ENCODE measurements around the gene FKBP14.

Gene FKBP14

DNA sequence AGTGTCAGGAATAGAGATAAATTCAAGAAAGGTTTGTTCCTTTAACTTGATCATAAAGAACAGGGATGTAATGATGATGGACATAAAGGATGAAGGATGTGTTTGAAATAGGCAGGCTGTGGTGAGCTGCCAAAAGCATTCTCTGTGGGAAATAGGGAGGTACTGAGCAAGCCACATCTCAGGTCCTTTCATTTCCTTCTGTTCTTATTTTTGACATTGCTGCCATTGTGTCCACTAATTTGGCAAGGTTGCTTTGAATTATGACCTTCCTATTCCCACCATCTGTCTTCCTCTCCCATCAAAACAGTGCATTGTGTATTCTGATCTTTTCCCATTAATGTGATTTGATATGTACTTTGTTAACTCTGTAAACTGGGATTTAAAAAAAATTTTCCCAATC lies 46.4 kb downstream of the FKBP14 start:
- Histone ChIP-seq H3K79me2 (ENCODE audit: control insufficient read depth, low read length) (peaks cover 90% of the 10 kb centered on the region), H3K36me3 (ENCODE audit: control insufficient read depth, low read length) (0 out of 2 replicates have a peak, but pooled peaks cover 6% of the 10 kb centered on the region), H3K9me2 (replicated peaks; ENCODE audit: control insufficient read depth, low read length) (no peaks in the 10 kb centered on the region), H3F3A (ENCODE audit: control insufficient read depth, insufficient read depth) (no peaks in the 10 kb centered on the region), H3K4me1 (ENCODE audit: control insufficient read depth, low read length) (peaks cover 9% of the 10 kb centered on the region), H3K9me3 (ENCODE audit: control insufficient read depth, insufficient read depth, low read length) (no peaks in the 10 kb centered on the region), H3K27me3 (ENCODE audit: control insufficient read depth, low read length) (no peaks in the 10 kb centered on the region), H3K4me2 (ENCODE audit: low read length) (no peak overlapping the region), H4K20me1 (ENCODE audit: control insufficient read depth, insufficient read depth, low read depth, low read length) (peaks cover 8% of the 10 kb centered on the region), H3K4me3 (ENCODE audit: low read length) (no peak overlapping the region), H3K27ac (ENCODE audit: low read depth, low read length) (no peak overlapping the region)
- TF ChIP-seq EZH2phosphoT487 (IDR thresholded peaks at IDR 0.05; ENCODE audit: borderline replicate concordance, low read length) = no peak
- TF ChIP-seq, protein P1, sequence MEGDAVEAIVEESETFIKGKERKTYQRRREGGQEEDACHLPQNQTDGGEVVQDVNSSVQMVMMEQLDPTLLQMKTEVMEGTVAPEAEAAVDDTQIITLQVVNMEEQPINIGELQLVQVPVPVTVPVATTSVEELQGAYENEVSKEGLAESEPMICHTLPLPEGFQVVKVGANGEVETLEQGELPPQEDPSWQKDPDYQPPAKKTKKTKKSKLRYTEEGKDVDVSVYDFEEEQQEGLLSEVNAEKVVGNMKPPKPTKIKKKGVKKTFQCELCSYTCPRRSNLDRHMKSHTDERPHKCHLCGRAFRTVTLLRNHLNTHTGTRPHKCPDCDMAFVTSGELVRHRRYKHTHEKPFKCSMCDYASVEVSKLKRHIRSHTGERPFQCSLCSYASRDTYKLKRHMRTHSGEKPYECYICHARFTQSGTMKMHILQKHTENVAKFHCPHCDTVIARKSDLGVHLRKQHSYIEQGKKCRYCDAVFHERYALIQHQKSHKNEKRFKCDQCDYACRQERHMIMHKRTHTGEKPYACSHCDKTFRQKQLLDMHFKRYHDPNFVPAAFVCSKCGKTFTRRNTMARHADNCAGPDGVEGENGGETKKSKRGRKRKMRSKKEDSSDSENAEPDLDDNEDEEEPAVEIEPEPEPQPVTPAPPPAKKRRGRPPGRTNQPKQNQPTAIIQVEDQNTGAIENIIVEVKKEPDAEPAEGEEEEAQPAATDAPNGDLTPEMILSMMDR (IDR thresholded peaks at IDR 0.05; ENCODE audit: low read depth, low read length, poor library complexity, severe bottlenecking) = no peak

DNA sequence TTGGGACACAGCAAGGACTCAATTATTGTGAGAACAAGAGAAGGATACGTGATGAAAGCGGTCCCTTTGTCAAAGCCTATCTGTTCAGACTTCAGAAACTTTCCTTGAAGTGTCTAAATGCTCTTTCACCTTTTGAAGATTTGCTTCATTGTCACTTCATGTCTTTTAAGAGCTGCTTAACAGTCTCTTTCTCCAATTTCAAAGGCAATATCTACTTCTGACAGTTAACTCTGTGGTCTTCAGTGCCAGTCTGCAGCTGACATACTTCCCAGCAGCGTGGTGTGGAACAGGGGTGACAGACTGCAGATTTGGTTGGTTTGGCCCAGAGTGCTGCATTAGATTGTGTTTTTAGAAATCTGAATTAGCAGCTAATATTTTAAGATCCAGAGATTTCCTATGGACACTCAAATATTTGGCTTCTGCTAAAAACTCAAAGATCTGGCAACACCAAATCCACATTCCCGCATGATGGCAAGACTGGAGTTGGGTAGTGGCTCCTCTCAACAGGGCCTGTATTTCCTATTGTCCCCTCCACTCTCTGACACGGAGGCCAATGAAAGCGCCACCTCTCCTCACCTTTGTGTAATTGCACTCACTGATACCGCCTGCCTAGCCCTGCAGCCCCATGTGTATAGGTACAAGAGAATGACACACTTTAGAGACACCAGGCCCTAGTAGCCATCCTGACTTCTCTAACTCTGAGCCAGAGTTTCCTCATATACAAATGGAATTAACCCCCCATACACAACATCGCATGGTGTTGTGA lies 48.4 kb downstream of the FKBP14 start:
- Histone ChIP-seq H3F3A (ENCODE audit: control insufficient read depth, insufficient read depth) (no peaks in the 10 kb centered on the region), H3K27me3 (ENCODE audit: control insufficient read depth, low read length) (no peaks in the 10 kb centered on the region), H3K9me3 (ENCODE audit: control insufficient read depth, insufficient read depth, low read length) (no peaks in the 10 kb centered on the region), H3K79me2 (ENCODE audit: control insufficient read depth, low read length) (peaks cover 86% of the 10 kb centered on the region), H3K4me1 (ENCODE audit: control insufficient read depth, low read length) (peaks cover 4% of the 10 kb centered on the region; the same call in 1 of the 2 replicates), H3K36me3 (ENCODE audit: control insufficient read depth, low read length) (0 out of 2 replicates have a peak, but pooled peaks cover 6% of the 10 kb centered on the region), H3K27ac (ENCODE audit: low read depth, low read length) (no peak overlapping the region), H3K4me3 (ENCODE audit: low read length) (no peak overlapping the region), H3K4me2 (ENCODE audit: low read length) (no peak overlapping the region), H4K20me1 (ENCODE audit: control insufficient read depth, insufficient read depth, low read depth, low read length) (peaks cover 8% of the 10 kb centered on the region), H3K9me2 (replicated peaks; ENCODE audit: control insufficient read depth, low read length) (no peaks in the 10 kb centered on the region)
- TF ChIP-seq, protein P1 (IDR thresholded peaks at IDR 0.05; ENCODE audit: low read depth, low read length, poor library complexity, severe bottlenecking) = peak; percentile 55
- TF ChIP-seq EZH2phosphoT487 (IDR thresholded peaks at IDR 0.05; ENCODE audit: borderline replicate concordance, low read length) = no peak

DNA sequence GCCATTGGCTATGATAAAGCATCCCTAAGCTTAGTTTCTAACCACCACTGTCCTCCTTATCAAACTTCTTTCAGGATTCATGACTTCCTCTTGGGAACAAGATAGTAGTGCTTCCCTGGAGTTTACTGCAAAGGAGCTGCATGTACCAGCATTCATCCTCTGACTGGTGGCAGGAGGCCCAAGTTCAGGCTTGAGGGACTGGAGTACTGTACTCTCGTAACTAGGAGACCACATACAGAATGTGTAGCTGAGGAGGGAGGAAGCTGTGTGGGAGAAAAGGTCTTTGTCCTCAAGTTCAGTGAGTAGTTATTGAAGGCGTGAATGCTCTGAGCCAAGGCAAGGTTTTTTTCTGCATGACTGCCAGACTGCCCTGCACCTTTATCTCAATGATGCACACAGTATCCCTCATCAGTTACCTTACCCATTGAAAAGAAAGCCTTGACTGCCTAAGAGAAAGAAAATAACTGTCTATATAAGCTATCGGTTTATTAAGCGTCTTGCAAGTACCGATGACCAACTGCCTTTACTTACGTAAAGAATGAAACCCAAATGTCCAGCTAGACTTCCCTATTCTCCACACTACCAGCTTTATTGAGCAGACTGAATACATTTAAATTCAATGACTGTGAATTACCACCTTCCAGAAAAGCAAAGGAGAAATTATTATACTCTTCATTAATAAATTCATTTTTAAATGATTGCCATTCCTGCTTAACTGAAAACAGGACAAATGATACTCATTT lies 49.7 kb downstream of the FKBP14 start:
- H3K4me1 ChIP-seq (ENCODE audit: control insufficient read depth, low read length) = peaks cover 4% of the 10 kb centered on the region; the same call in 1 of the 2 replicates
- H3K27me3 ChIP-seq (ENCODE audit: control insufficient read depth, low read length) = no peaks in the 10 kb centered on the region
- no peak overlapping the region for H3K4me2 ChIP-seq (ENCODE audit: low read length)
- H3K4me3 ChIP-seq (ENCODE audit: low read length) = no peak overlapping the region
- H3K79me2 ChIP-seq (ENCODE audit: control insufficient read depth, low read length) = peaks cover 86% of the 10 kb centered on the region
- no peaks in the 10 kb centered on the region for H3F3A ChIP-seq (ENCODE audit: control insufficient read depth, insufficient read depth)
- no peak overlapping the region for H3K27ac ChIP-seq (ENCODE audit: low read depth, low read length)
- H3K9me2 ChIP-seq (replicated peaks; ENCODE audit: control insufficient read depth, low read length) = no peaks in the 10 kb centered on the region
- peaks cover 6% of the 10 kb centered on the region for H4K20me1 ChIP-seq (ENCODE audit: control insufficient read depth, insufficient read depth, low read depth, low read length)
- H3K9me3 ChIP-seq (ENCODE audit: control insufficient read depth, insufficient read depth, low read length) = no peaks in the 10 kb centered on the region
- TF ChIP-seq, protein P1 (IDR thresholded peaks at IDR 0.05; ENCODE audit: low read depth, low read length, poor library complexity, severe bottlenecking) = no peak
- TF ChIP-seq EZH2phosphoT487 (IDR thresholded peaks at IDR 0.05; ENCODE audit: borderline replicate concordance, low read length) = no peak
- H3K36me3 ChIP-seq (ENCODE audit: control insufficient read depth, low read length) = 0 out of 2 replicates have a peak, but pooled peaks cover 2% of the 10 kb centered on the region
